GM20000 (cell line): ENCODE data around the gene TBKBP1.
A peak's percentile ranks its signal among the peaks of the same experiment; 100 is the strongest.

Experiments used
- DNase-seq: peaks from one replicate; pipeline ENCODE4 v3.0.0; 2012; ENCODE audit warnings: low spot score
- CTCF ChIP-seq: IDR thresholded peaks from 2 replicates; pipeline ENCODE4 v1.5.1; 2012; ENCODE audit warnings: mild to moderate bottlenecking, control low read depth; ENCODE audit errors: extremely low read depth, missing control alignments

TBKBP1 gene

GRCh38 chr17:47711366-47712099 lies 17.6 kb downstream of the TBKBP1 start:
- TF ChIP-seq CTCF = no peak

GRCh38 chr17:47712330-47713023 lies 18.5 kb downstream of the TBKBP1 start:
- TF ChIP-seq CTCF = no peak
- DNase-seq = no peak

More at GRCh38 chr17:47711366-47712099, 17.6 kb downstream of the TBKBP1 start:
- no peak for DNase-seq

- no peak for DNase-seq
- TF ChIP-seq CTCF = no peak
These were observed 20.2 kb downstream of the TBKBP1 start for GRCh38 chr17:47713980-47714700.

GRCh38 chr17:47714773-47715396 lies 20.9 kb downstream of the TBKBP1 start:
- no peak for TF ChIP-seq CTCF
- DNase-seq = peak; percentile 67

- TF ChIP-seq CTCF = no peak
- no peak for DNase-seq
These were observed 21.8 kb downstream of the TBKBP1 start for GRCh38 chr17:47715669-47716325.

GRCh38 chr17:47716375-47716774 lies 22.4 kb downstream of the TBKBP1 start:
- no peak for TF ChIP-seq CTCF
- DNase-seq = no peak
